T-helper 2 cell treated with Interferon-gamma antibody and Interleukin-4, amounts not matched to agents 100 ng/mL and 5 ng/mL, for 36 hours (primary cell): ENCODE results near the gene SRC. TPM values are rescaled to one million over a fixed set of nuclear protein-coding genes. Genes with fewer than 3 reads are reported as not detected.

Experiments used
- intact Hi-C: fragments of 100-400 bp; cut with micrococcal nuclease; formaldehyde crosslinking; loops from one replicate; pipeline ENCODE4 v1.15.1; 2023
- total RNA-seq: library from RNA; stranded (reverse); gene quantifications from 2 replicates; pipeline ENCODE4 v1.2.3, GENCODE V29; 2022

SRC gene
- total RNA-seq, 1 donor from 2014 or later: 1.7 TPM

- intact Hi-C loops: no loop called here
These were observed 77.6 kb downstream of the SRC start for GRCh38 chr20:37423545-37423944.

GRCh38 chr20:37424062-37424851 is 78.3 kb downstream of the SRC start:
- intact Hi-C loops: no loop called here

- intact Hi-C loops: no loop called here
These were observed 79.2 kb downstream of the SRC start for GRCh38 chr20:37425103-37425625.

- intact Hi-C loops: no loop called here
These were observed 80.2 kb downstream of the SRC start for GRCh38 chr20:37426106-37426505.

GRCh38 chr20:37426978-37427377 is 81.0 kb downstream of the SRC start:
- intact Hi-C loops: no loop called here

GRCh38 chr20:37430044-37430443 is 84.1 kb downstream of the SRC start:
- intact Hi-C loops: no loop called here

GRCh38 chr20:37430778-37431460 is 85.0 kb downstream of the SRC start:
- intact Hi-C loops: no loop called here

- intact Hi-C loops: no loop called here
These were observed 85.8 kb downstream of the SRC start for GRCh38 chr20:37431786-37432185.

GRCh38 chr20:37432606-37433005 is 86.7 kb downstream of the SRC start:
- intact Hi-C loops: no loop called here

GRCh38 chr20:37435607-37436006 is 89.7 kb downstream of the SRC start:
- intact Hi-C loops: no loop called here

- intact Hi-C loops: no loop called here
These were observed 90.7 kb downstream of the SRC start for GRCh38 chr20:37436527-37437186.

- intact Hi-C loops: no loop called here
These were observed 91.7 kb downstream of the SRC start for GRCh38 chr20:37437676-37438075.

GRCh38 chr20:37438464-37439222 is 92.7 kb downstream of the SRC start:
- intact Hi-C loops: no loop called here

GRCh38 chr20:37439223-37439933 is 93.4 kb downstream of the SRC start:
- intact Hi-C loops: no loop called here

- intact Hi-C loops: no loop called here
These were observed 95.1 kb downstream of the SRC start for GRCh38 chr20:37441023-37441422.

GRCh38 chr20:37442547-37442946 is 96.6 kb downstream of the SRC start:
- intact Hi-C loops: no loop called here

- intact Hi-C loops: no loop called here
These were observed 97.0 kb downstream of the SRC start for GRCh38 chr20:37442986-37443385.

GRCh38 chr20:37443596-37443995 is 97.7 kb downstream of the SRC start:
- intact Hi-C loops: no loop called here

- intact Hi-C loops: no loop called here
These were observed 99.1 kb downstream of the SRC start for GRCh38 chr20:37445041-37445440.

- intact Hi-C loops: no loop called here
These were observed 100.5 kb downstream of the SRC start for GRCh38 chr20:37446286-37447032.
